Measurements from ENCODE around the gene EMX2. TPM values are rescaled to one million over a fixed set of nuclear protein-coding genes. Genes with fewer than 3 reads are reported as not detected.

Gene EMX2
- total and polyA plus RNA-seq, 12 donors, result 0.13 to 0.59 (median 0.15) TPM; not detected in 7

- H3K4me1 ChIP-seq, result peaks cover 0 to 25% (median 6%) of the 10 kb centered on the region in 9 donors
- H3K27me3 ChIP-seq, result peaks cover 23 to 93% (median 89%) of the 10 kb centered on the region in 7 donors
- ATAC-seq (no peak), DNase-seq (no peak)
- 4 to 8% methylated on average over 19 of the region's 19 CpGs for WGBS, 2 donors
- intact Hi-C loops (cut with DNase I), result no loop called here
- no peaks in the 10 kb centered on the region for H3K36me3 ChIP-seq
- H3K27ac ChIP-seq, result no peak overlapping the region
- no peaks in the 10 kb centered on the region for H3K9me3 ChIP-seq
- no peak overlapping the region for H3K4me3 ChIP-seq
- TF ChIP-seq CTCF (IDR thresholded peaks at IDR 0.05), result no peak
Measured at GRCh38 chr10:117553815-117554172, 11.2 kb downstream of the EMX2 start.

- intact Hi-C loops (cut with DNase I), result no loop called here
- H3K4me1 ChIP-seq, result peaks cover 0 to 25% (median 6%) of the 10 kb centered on the region in 9 donors
- H3K27me3 ChIP-seq, result peaks cover 23 to 92% (median 84%) of the 10 kb centered on the region in 7 donors
- no peaks in the 10 kb centered on the region for H3K9me3 ChIP-seq
- 27 to 29% methylated on average over 14 of the region's 14 CpGs for WGBS, 2 donors
- no peaks in the 10 kb centered on the region for H3K36me3 ChIP-seq
- TF ChIP-seq CTCF (IDR thresholded peaks at IDR 0.05), result no peak
- H3K27ac ChIP-seq, result no peak overlapping the region
- no peak overlapping the region for H3K4me3 ChIP-seq
- ATAC-seq (no peak), DNase-seq (no peak)
Measured at GRCh38 chr10:117554241-117554814, 11.8 kb downstream of the EMX2 start.

GRCh38 chr10:117555017-117555416, 12.5 kb downstream of the EMX2 start:
- H3K4me1 ChIP-seq, result peaks cover 0 to 25% (median 6%) of the 10 kb centered on the region in 9 donors
- WGBS, 2 donors, result 57 to 63% methylated on average over 12 of the region's 12 CpGs
- H3K36me3 ChIP-seq, result no peaks in the 10 kb centered on the region
- TF ChIP-seq CTCF (IDR thresholded peaks at IDR 0.05), result no peak
- no peak overlapping the region for H3K4me3 ChIP-seq
- peak in 1 of 8 donors; percentile 12 for ATAC-seq
- H3K27ac ChIP-seq, result no peak overlapping the region
- H3K27me3 ChIP-seq, result peaks cover 23 to 90% (median 77%) of the 10 kb centered on the region in 7 donors
- no peaks in the 10 kb centered on the region for H3K9me3 ChIP-seq
- no peak for DNase-seq
- intact Hi-C loops (cut with DNase I), result no loop called here

GRCh38 chr10:117555863-117556262, 13.3 kb downstream of the EMX2 start:
- WGBS, 2 donors, result 90 to 100% methylated on average over 1 of the region's 1 CpG
- no peaks in the 10 kb centered on the region for H3K36me3 ChIP-seq
- DNase-seq (no peak), ATAC-seq (no peak)
- no peak overlapping the region for H3K27ac ChIP-seq
- peaks cover 0 to 25% (median 6%) of the 10 kb centered on the region in 9 donors for H3K4me1 ChIP-seq
- intact Hi-C loops (cut with DNase I), result no loop called here
- TF ChIP-seq CTCF (IDR thresholded peaks at IDR 0.05), result no peak
- no peaks in the 10 kb centered on the region for H3K9me3 ChIP-seq
- peaks cover 17 to 88% (median 72%) of the 10 kb centered on the region in 7 donors for H3K27me3 ChIP-seq
- no peak overlapping the region for H3K4me3 ChIP-seq

All from heart right ventricle (tissue), 16 donors.